Neural progenitor cell (in vitro differentiated cells): ENCODE measurements around the gene LTC4S. TPM values are rescaled to one million over a fixed set of nuclear protein-coding genes. Genes with fewer than 3 reads are reported as not detected.

Experiments
- DNase-seq: peaks from one replicate; pipeline ENCODE4 v3.0.0-alpha.2; 2016; ENCODE audit warnings: low spot score
- H2AFZ ChIP-seq: fragments of 200-600 bp; sonication (generic); replicated peaks from 2 replicates; pipeline ENCODE4 v1.6.1; 2016; ENCODE audit warnings: antibody characterized with exemption
- H3F3A ChIP-seq: fragments of 200-600 bp; sonication (generic); 2 replicates; pipeline ENCODE4 v1.6.1; 2016; ENCODE audit warnings: antibody characterized with exemption, low read depth
- H3K27ac ChIP-seq: fragments of 200-600 bp; sonication (generic); 2 replicates; pipeline ENCODE4 v1.5.1; 2016; ENCODE audit warnings: mild to moderate bottlenecking
- H3K27me3 ChIP-seq: fragments of 200-600 bp; sonication (generic); 2 replicates; pipeline ENCODE4 v1.6.1; 2016; ENCODE audit warnings: mild to moderate bottlenecking, moderate library complexity
- H3K36me3 ChIP-seq: fragments of 200-600 bp; sonication (generic); 2 replicates; pipeline ENCODE4 v1.5.1; 2016
- H3K4me1 ChIP-seq: fragments of 200-600 bp; sonication (generic); 2 replicates; pipeline ENCODE4 v1.6.1; 2016; ENCODE audit warnings: mixed run types
- H3K4me2 ChIP-seq: fragments of 200-600 bp; sonication (generic); 2 replicates; pipeline ENCODE4 v1.6.1; 2016
- H3K4me3 ChIP-seq: fragments of 200-600 bp; sonication (generic); 2 replicates; pipeline ENCODE4 v1.5.1; 2016
- H3K79me2 ChIP-seq: fragments of 200-600 bp; sonication (generic); 2 replicates; pipeline ENCODE4 v1.6.1; 2016; ENCODE audit warnings: low read depth
- H3K9ac ChIP-seq: fragments of 200-600 bp; sonication (generic); 2 replicates; pipeline ENCODE4 v1.6.1; 2016
- H3K9me3 ChIP-seq: fragments of 200-600 bp; sonication (generic); 2 replicates; pipeline ENCODE4 v1.5.1; 2016; ENCODE audit warnings: low read depth
- H4K20me1 ChIP-seq: fragments of 200-600 bp; sonication (generic); 2 replicates; pipeline ENCODE4 v1.6.1; 2016; ENCODE audit warnings: low read depth
- H3K27ac Mint-ChIP-seq: 3 replicates; pipeline ENCODE4 v1.8.0; 2021; ENCODE audit warnings: mixed read lengths
- H3K27me3 Mint-ChIP-seq: 2 replicates; pipeline ENCODE4 v1.8.0; 2022; ENCODE audit warnings: low read depth, mild to moderate bottlenecking, inconsistent platforms, moderate library complexity, mixed read lengths; ENCODE audit not compliant: insufficient read depth
- H3K36me3 Mint-ChIP-seq: 3 replicates; pipeline ENCODE4 v1.8.0; 2021; ENCODE audit warnings: mixed read lengths
- H3K4me1 Mint-ChIP-seq: 3 replicates; pipeline ENCODE4 v1.8.0; 2021; ENCODE audit warnings: mixed read lengths
- H3K4me3 Mint-ChIP-seq: 3 replicates; pipeline ENCODE4 v1.8.0; 2021; ENCODE audit warnings: mild to moderate bottlenecking, moderate library complexity, mixed read lengths
- H3K9me3 Mint-ChIP-seq: 3 replicates; pipeline ENCODE4 v1.8.0; 2020; ENCODE audit warnings: mixed read lengths
- CTCF ChIP-seq: fragments of 200-600 bp; sonication (generic); IDR thresholded peaks from 2 replicates; pipeline ENCODE4 v1.5.1; 2017; ENCODE audit warnings: antibody characterized with exemption, mild to moderate bottlenecking
- EZH2 ChIP-seq: fragments of 200-600 bp; sonication (generic); IDR thresholded peaks from 2 replicates; pipeline ENCODE4 v1.6.1; 2017; ENCODE audit warnings: antibody characterized with exemption, mild to moderate bottlenecking, moderate library complexity
- EZH2phosphoT487 ChIP-seq: fragments of 200-600 bp; sonication (generic); IDR thresholded peaks from 2 replicates; pipeline ENCODE4 v1.6.1; 2017; ENCODE audit warnings: antibody characterized with exemption
- total RNA-seq: library from RNA; depleted of rRNA; stranded (reverse); fragments of >200 nt; gene quantifications from 2 replicates; pipeline ENCODE4 v1.2.3, GENCODE V29; 2015; ENCODE audit warnings: low replicate concordance

The LTC4S gene
- total RNA-seq, 1 donor from 2014 or later, result not detected

DNA sequence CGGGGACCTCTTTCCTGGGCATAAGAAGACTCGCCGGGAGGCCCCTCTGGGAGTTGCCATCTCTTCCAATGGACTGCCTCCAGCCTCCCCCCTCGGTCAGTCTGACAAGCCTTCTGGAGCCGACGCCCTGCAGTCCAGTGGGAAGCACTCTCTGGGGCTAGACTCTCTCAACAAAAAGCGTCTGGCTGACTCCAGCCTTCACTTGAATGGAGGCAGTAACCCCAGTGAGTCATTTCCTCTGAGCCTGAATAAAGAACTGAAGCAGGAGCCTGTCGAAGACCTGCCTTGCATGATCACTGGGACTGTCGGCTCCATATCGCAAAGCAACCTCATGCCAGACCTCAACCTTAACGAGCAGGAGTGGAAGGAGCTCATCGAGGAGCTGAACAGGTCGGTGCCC is 28.4 kb upstream of the LTC4S start:
- Histone ChIP-seq H3K36me3 (peaks cover 1% of the 10 kb centered on the region), H3K79me2 (peaks cover 67% of the 10 kb centered on the region), H3K27me3 (no peaks in the 10 kb centered on the region), H3K9me3 (no peaks in the 10 kb centered on the region), H3K27ac (no peak overlapping the region), H4K20me1 (peaks cover 93% of the 10 kb centered on the region), H3K9ac (no peak overlapping the region), H3F3A (peaks cover 18% of the 10 kb centered on the region), H3K4me2 (no peak overlapping the region), H3K4me3 (no peak overlapping the region), H2AFZ (no peak overlapping the region), H3K4me1 (peaks cover 4% of the 10 kb centered on the region)
- Mint-ChIP-seq H3K36me3 (peaks cover 15% of the 10 kb centered on the region), H3K9me3 (no peaks in the 10 kb centered on the region), H3K4me3 (no peak overlapping the region), H3K4me1 (peaks cover 51% of the 10 kb centered on the region), H3K27me3 (peaks cover under 1% of the 10 kb centered on the region), H3K27ac (peak overlapping the region; percentile 34)
- DNase-seq, result no peak
- no peak for TF ChIP-seq CTCF
- TF ChIP-seq EZH2, result no peak
- TF ChIP-seq EZH2phosphoT487, result no peak

DNA sequence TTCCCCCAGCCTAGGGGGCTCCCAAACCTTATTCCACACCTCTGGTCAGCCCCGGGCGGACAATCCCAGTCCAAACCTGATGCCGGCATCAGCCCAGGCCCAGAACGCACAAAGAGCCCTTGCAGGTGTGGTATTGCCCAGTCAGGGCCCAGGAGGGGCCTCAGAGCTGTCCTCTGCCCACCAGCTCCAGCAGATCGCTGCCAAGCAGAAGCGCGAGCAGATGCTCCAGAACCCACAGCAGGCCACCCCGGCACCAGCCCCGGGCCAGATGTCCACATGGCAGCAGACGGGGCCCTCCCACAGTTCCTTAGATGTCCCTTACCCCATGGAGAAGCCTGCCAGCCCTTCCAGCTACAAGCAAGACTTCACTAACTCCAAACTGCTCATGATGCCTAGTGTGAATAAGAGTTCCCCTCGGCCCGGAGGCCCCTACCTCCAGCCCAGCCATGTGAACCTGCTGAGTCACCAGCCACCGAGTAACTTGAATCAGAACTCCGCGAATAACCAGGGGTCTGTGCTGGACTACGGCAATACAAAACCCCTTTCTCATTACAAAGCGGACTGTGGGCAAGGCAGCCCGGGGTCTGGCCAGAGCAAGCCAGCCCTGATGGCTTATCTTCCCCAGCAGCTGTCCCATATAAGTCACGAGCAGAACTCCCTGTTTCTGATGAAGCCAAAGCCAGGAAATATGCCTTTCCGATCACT is 27.6 kb upstream of the LTC4S start:
- TF ChIP-seq EZH2 (no peak), EZH2phosphoT487 (no peak), CTCF (no peak)
- no peak for DNase-seq
- Mint-ChIP-seq H3K36me3 (peaks cover 22% of the 10 kb centered on the region), H3K4me1 (peaks cover 49% of the 10 kb centered on the region), H3K9me3 (no peaks in the 10 kb centered on the region), H3K4me3 (no peak overlapping the region), H3K27ac (peak overlapping the region; percentile 79), H3K27me3 (no peaks in the 10 kb centered on the region)
- H3K4me3 ChIP-seq, result no peak overlapping the region
- H3K27me3 ChIP-seq, result no peaks in the 10 kb centered on the region
- no peak overlapping the region for H2AFZ ChIP-seq
- H3K79me2 ChIP-seq, result peaks cover 61% of the 10 kb centered on the region
- H3K9ac ChIP-seq, result no peak overlapping the region
- peaks cover 18% of the 10 kb centered on the region for H3F3A ChIP-seq
- no peak overlapping the region for H3K27ac ChIP-seq
- H3K9me3 ChIP-seq, result no peaks in the 10 kb centered on the region
- H3K4me1 ChIP-seq, result peaks cover 4% of the 10 kb centered on the region
- peaks cover 8% of the 10 kb centered on the region for H3K36me3 ChIP-seq
- H3K4me2 ChIP-seq, result no peak overlapping the region
- peaks cover 95% of the 10 kb centered on the region for H4K20me1 ChIP-seq

DNA sequence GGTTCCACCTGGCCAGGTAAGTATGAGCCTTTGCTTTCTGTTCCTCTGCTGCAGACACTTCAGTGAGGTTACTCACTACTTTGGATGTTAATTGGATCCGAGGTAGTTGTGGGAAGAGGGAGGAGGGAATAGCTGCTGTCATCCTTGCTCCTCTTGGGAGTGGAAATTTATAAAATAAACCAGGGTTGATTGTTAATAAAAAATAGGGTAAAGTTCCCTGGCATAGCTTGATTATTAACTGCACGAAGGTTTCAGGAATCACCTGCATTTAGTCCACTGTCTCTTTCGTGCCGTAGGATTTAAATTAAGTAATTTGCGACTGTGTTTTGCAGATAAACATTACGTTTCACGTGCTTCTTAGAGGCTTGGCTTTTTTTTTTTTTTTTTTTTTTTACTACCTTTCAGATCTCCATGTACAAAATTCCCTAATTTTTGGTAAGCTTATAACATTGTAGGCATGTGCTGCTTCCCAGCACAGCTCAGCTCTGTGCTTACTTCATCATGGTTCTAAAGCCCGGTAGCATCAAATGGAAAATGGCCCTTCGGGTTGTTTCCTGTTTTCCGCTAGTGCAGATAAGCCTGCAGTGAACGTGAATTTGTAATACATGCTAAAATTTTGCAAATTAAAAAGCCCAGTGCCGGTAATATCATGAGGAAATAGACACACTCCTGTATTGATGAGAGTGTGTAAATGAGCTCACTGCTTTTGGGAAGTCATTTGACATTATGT is 26.9 kb upstream of the LTC4S start:
- peaks cover 4% of the 10 kb centered on the region for H3K4me1 ChIP-seq
- Mint-ChIP-seq H3K27me3 (no peaks in the 10 kb centered on the region), H3K9me3 (no peaks in the 10 kb centered on the region), H3K4me3 (no peak overlapping the region), H3K27ac (no peak overlapping the region), H3K4me1 (peaks cover 44% of the 10 kb centered on the region), H3K36me3 (peaks cover 26% of the 10 kb centered on the region)
- no peak overlapping the region for H3K4me3 ChIP-seq
- H4K20me1 ChIP-seq, result peaks cover 88% of the 10 kb centered on the region
- H3K36me3 ChIP-seq, result peaks cover 8% of the 10 kb centered on the region
- DNase-seq, result no peak
- TF ChIP-seq CTCF (no peak), EZH2phosphoT487 (no peak), EZH2 (no peak)
- H2AFZ ChIP-seq, result no peak overlapping the region
- H3K4me2 ChIP-seq, result no peak overlapping the region
- no peak overlapping the region for H3K9ac ChIP-seq
- H3K9me3 ChIP-seq, result no peaks in the 10 kb centered on the region
- no peak overlapping the region for H3K27ac ChIP-seq
- no peaks in the 10 kb centered on the region for H3K27me3 ChIP-seq
- H3F3A ChIP-seq, result peaks cover 15% of the 10 kb centered on the region
- H3K79me2 ChIP-seq, result peaks cover 54% of the 10 kb centered on the region
